D721Med (cell line): ENCODE results near the gene MECR.

Experiments used
- DNase-seq: peaks from one replicate; pipeline ENCODE4 v3.0.0; 2011; ENCODE audit warnings: low spot score; ENCODE audit not compliant: insufficient read length
- FAIRE-seq: peaks from 2 replicates; lab custom pipeline; 2011; peaks lifted over from hg19 to GRCh38; lab: Jason Lieb, UNC
- CTCF ChIP-seq: IDR thresholded peaks from 2 replicates; pipeline ENCODE4 v1.5.1; 2012; ENCODE audit warnings: mild to moderate bottlenecking, control low read depth; ENCODE audit not compliant: insufficient read depth; ENCODE audit errors: missing control alignments

MECR gene

GRCh38 chr1:29255134-29255666 is 24.5 kb upstream of the MECR start:
- no peak for TF ChIP-seq CTCF
- DNase-seq, result no peak
- no peak for FAIRE-seq

- no peak for DNase-seq
- no peak for TF ChIP-seq CTCF
- no peak for FAIRE-seq
Measured at GRCh38 chr1:29254346-29254745, 23.6 kb upstream of the MECR start.

- no peak for FAIRE-seq
- no peak for TF ChIP-seq CTCF
- no peak for DNase-seq
Measured at GRCh38 chr1:29253180-29253579, 22.4 kb upstream of the MECR start.

- TF ChIP-seq CTCF, result no peak
- no peak for DNase-seq
- no peak for FAIRE-seq
Measured at GRCh38 chr1:29251164-29252124, 20.7 kb upstream of the MECR start.

- TF ChIP-seq CTCF, result no peak
- FAIRE-seq, result no peak
- DNase-seq, result no peak
Measured at GRCh38 chr1:29249951-29250581, 19.3 kb upstream of the MECR start.

- FAIRE-seq (no peak), DNase-seq (no peak)
- no peak for TF ChIP-seq CTCF
Measured at GRCh38 chr1:29249170-29249691, 18.5 kb upstream of the MECR start.
